WTC11 (cell line): ENCODE data around the gene NAT9. TPM values are rescaled to one million over a fixed set of nuclear protein-coding genes. Genes with fewer than 3 reads are reported as not detected.
A peak's percentile ranks its signal among the peaks of the same experiment; 100 is the strongest.

Source experiments
- ATAC-seq: fragments of 200-7000 bp; cut with Tn5 transposase; 2 replicates; pipeline ENCODE4 v1.10.0; 2021; ENCODE audit warnings: mild to moderate bottlenecking, moderate library complexity
- CTCF ChIA-PET: fragments of 300-600 bp; sonication (Branson Sonifier 250); formaldehyde crosslinking; loops from one replicate; lab custom pipeline; 2021; ENCODE audit warnings: antibody characterized with exemption; lab: Charles Lee
- POLR2A ChIA-PET: fragments of 350-600 bp; sonication (Branson Sonifier 250); formaldehyde crosslinking; loops from one replicate; lab custom pipeline; 2021; ENCODE audit warnings: antibody characterized with exemption; lab: Charles Lee
- DNase-seq: peaks from one replicate; pipeline ENCODE4 v3.0.0; 2021; ENCODE audit warnings: low spot score
- H3K27ac Mint-ChIP-seq: 2 replicates; pipeline ENCODE4 v1.8.0; 2021; ENCODE audit warnings: mixed read lengths
- H3K27me3 Mint-ChIP-seq: 2 replicates; pipeline ENCODE4 v1.8.0; 2021; ENCODE audit warnings: low read depth, mild to moderate bottlenecking, moderate library complexity, mixed read lengths
- H3K36me3 Mint-ChIP-seq: 2 replicates; pipeline ENCODE4 v1.8.0; 2021; ENCODE audit warnings: mixed read lengths
- H3K4me1 Mint-ChIP-seq: 2 replicates; pipeline ENCODE4 v1.8.0; 2022; ENCODE audit warnings: mixed read lengths
- H3K4me3 Mint-ChIP-seq: 2 replicates; pipeline ENCODE4 v1.8.0; 2021; ENCODE audit warnings: mild to moderate bottlenecking, moderate library complexity, mixed read lengths
- H3K9me3 Mint-ChIP-seq: 2 replicates; pipeline ENCODE4 v1.8.0; 2021; ENCODE audit warnings: mixed read lengths
- ARID4B ChIP-seq: sonication (generic); formaldehyde crosslinking; IDR thresholded peaks from 2 replicates; pipeline ENCODE4 v1.8.0; 2023; ENCODE audit warnings: missing genetic modification reagents, mild to moderate bottlenecking, borderline replicate concordance
- CREB1 ChIP-seq: sonication (generic); formaldehyde crosslinking; IDR thresholded peaks from 2 replicates; pipeline ENCODE4 v1.8.0; 2023; ENCODE audit warnings: mild to moderate bottlenecking, missing genetic modification reagents
- CREM ChIP-seq: sonication (generic); formaldehyde crosslinking; IDR thresholded peaks from 2 replicates; pipeline ENCODE4 v1.8.1; 2022; ENCODE audit warnings: mild to moderate bottlenecking, missing genetic modification reagents, moderate library complexity
- ESRRA ChIP-seq: sonication (generic); formaldehyde crosslinking; IDR thresholded peaks from 2 replicates; pipeline ENCODE4 v1.8.1; 2022; ENCODE audit warnings: mild to moderate bottlenecking, missing genetic modification reagents, borderline replicate concordance
- GABPB1 ChIP-seq: sonication (generic); formaldehyde crosslinking; IDR thresholded peaks from 2 replicates; pipeline ENCODE4 v1.8.1; 2023; ENCODE audit warnings: mild to moderate bottlenecking, missing genetic modification reagents
- GRHL2 ChIP-seq: fragments of 250-450 bp; sonication (Bioruptor Pico); IDR thresholded peaks from 2 replicates; pipeline ENCODE4 v1.8.0; 2022; ENCODE audit warnings: mild to moderate bottlenecking, moderate library complexity; ENCODE audit not compliant: insufficient replicate concordance, severe bottlenecking
- MAX ChIP-seq: sonication (generic); formaldehyde crosslinking; IDR thresholded peaks from 2 replicates; pipeline ENCODE4 v1.8.0; 2022; ENCODE audit warnings: mild to moderate bottlenecking, missing genetic modification reagents
- RORB ChIP-seq: fragments of 250-450 bp; sonication (Bioruptor Pico); IDR thresholded peaks from 2 replicates; pipeline ENCODE4 v1.9.0; 2021; ENCODE audit warnings: mild to moderate bottlenecking
- ZNF121 ChIP-seq: sonication (generic); formaldehyde crosslinking; IDR thresholded peaks from 2 replicates; pipeline ENCODE4 v1.8.0; 2023; ENCODE audit warnings: missing genetic modification reagents
- total RNA-seq: library from RNA; stranded (reverse); gene quantifications from 3 replicates; pipeline ENCODE4 v1.2.3, GENCODE V29; 2021
- TF ChIP-seq, protein P1 (sequence below): fragments of 250-450 bp; sonication (Bioruptor Pico); IDR thresholded peaks from 2 replicates; pipeline ENCODE4 v1.9.0; 2021; ENCODE audit warnings: mild to moderate bottlenecking
- TF ChIP-seq, protein P2 (sequence below): sonication (generic); formaldehyde crosslinking; IDR thresholded peaks from 2 replicates; pipeline ENCODE4 v1.8.1; 2022; ENCODE audit warnings: mild to moderate bottlenecking, moderate library complexity, missing genetic modification reagents

Gene NAT9
- total RNA-seq, 1 experiment from 2014 or later = 67.1 TPM

DNA sequence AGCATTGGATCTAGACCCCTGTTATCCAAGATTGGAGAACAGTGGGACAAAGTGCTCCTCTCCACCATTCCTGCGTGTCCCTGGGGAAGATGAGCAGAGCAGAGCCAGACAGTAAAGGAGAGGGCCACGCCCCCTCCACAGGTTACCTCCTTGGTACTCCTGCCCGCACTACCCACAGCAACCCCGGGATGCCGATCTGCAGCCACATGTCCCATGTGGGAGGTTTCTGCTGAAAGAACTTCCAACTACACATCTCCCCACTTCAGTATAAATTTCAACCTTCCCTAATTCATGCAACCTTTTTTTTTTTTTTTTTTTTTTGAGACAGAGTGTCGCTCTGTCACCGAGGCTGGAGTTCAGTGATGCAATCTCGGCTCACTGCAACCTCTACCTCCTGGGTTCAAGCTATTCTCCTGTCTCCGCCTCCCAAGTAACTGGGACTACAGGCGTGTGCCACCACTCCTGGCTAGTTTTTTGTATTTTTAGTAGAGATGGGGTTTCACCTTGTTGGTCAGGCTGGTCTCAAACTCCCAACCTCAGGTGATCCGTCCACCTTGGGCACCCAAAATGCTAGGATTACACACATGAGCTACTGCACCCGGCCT lies 36.8 kb downstream of the NAT9 start (continued):
- TF ChIP-seq, protein P1, sequence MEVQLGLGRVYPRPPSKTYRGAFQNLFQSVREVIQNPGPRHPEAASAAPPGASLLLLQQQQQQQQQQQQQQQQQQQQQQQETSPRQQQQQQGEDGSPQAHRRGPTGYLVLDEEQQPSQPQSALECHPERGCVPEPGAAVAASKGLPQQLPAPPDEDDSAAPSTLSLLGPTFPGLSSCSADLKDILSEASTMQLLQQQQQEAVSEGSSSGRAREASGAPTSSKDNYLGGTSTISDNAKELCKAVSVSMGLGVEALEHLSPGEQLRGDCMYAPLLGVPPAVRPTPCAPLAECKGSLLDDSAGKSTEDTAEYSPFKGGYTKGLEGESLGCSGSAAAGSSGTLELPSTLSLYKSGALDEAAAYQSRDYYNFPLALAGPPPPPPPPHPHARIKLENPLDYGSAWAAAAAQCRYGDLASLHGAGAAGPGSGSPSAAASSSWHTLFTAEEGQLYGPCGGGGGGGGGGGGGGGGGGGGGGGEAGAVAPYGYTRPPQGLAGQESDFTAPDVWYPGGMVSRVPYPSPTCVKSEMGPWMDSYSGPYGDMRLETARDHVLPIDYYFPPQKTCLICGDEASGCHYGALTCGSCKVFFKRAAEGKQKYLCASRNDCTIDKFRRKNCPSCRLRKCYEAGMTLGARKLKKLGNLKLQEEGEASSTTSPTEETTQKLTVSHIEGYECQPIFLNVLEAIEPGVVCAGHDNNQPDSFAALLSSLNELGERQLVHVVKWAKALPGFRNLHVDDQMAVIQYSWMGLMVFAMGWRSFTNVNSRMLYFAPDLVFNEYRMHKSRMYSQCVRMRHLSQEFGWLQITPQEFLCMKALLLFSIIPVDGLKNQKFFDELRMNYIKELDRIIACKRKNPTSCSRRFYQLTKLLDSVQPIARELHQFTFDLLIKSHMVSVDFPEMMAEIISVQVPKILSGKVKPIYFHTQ (CRISPR knock-in tag) = no peak
- TF ChIP-seq MAX (CRISPR knock-in tag) (no peak), ARID4B (CRISPR knock-in tag) (no peak), CREM (CRISPR knock-in tag) (no peak), ESRRA (CRISPR knock-in tag) (no peak), ZNF121 (CRISPR knock-in tag) (no peak), GRHL2 (CRISPR knock-in tag) (no peak), RORB (no peak), CREB1 (CRISPR knock-in tag) (no peak)

- peaks cover under 1% of the 10 kb centered on the region; the same call in 1 of the 2 replicates for H3K9me3 Mint-ChIP-seq
- DNase-seq (no peak), ATAC-seq (no peak; the same call in 1 of the 2 replicates)
- ChIA-PET CTCF (interaction anchor here (0.7 to 5.2 kb wide), 47 partner anchors 8 to 381 kb away, joined by 3 to 296 read pairs (median 5); partner anchors contain the start of genes CD300A, CD300H, FDXR and GRIN2C), POLR2A (interaction anchor here (0.5 to 3.2 kb wide), 4 partner anchors 32 to 235 kb away, joined by 4 to 13 read pairs (median 6); partner anchors contain the start of gene NAT9)
- peaks cover 36% of the 10 kb centered on the region for H3K4me1 Mint-ChIP-seq
- no peak overlapping the region for H3K27ac Mint-ChIP-seq
- H3K4me3 Mint-ChIP-seq = peak overlapping the region; percentile 81
- H3K27me3 Mint-ChIP-seq = peaks cover 18% of the 10 kb centered on the region
- H3K36me3 Mint-ChIP-seq = no peaks in the 10 kb centered on the region
- TF ChIP-seq, protein P2, sequence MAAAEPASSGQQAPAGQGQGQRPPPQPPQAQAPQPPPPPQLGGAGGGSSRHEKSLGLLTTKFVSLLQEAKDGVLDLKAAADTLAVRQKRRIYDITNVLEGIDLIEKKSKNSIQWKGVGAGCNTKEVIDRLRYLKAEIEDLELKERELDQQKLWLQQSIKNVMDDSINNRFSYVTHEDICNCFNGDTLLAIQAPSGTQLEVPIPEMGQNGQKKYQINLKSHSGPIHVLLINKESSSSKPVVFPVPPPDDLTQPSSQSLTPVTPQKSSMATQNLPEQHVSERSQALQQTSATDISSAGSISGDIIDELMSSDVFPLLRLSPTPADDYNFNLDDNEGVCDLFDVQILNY (CRISPR knock-in tag) = no peak
- peak; percentile 54; the same call in 1 of the 2 replicates for TF ChIP-seq GABPB1
Measured at GRCh38 chr17:74738051-74738996, 37.8 kb downstream of the NAT9 start.
